ENCODE measurements around the gene GALNT17.

Gene GALNT17

DNA sequence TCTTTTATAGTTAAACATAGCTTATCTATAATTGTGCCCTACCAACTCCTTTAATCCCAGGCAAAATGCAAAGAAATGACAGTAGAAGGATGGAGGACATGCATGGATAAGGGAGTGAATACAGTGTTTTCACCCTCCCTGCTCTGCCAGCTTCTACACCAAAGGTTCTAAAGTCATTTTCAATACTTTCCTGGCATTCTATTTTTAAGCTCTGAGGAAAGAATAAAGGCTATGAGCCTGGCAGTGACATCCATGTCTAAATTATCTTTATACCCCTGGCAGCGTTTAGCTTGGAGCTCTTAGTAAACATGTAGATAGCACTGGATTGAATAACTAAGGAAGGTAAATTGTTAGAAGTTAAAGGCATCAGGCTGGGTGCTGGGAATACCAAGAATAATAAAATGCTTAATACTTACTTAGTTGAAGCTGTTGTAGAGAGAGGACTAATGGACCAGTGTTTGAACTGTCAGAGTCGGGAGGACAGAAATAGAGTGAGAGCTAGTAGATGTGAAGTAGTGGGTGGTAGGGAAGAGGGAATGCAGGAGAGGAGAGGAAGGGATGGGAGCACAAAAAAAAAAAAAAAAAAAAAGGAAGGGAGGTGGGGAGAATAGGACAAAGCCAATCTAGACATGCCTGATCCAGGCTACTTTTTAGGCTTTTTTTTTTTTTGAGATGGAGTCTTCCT, 518.9 kb downstream of the GALNT17 start:
- TF ChIP-seq EZH2 (optimal IDR thresholded peaks at IDR 0.05; ENCODE audit: low read depth, low read length) = no peak
- TF ChIP-seq CTCF (IDR thresholded peaks at IDR 0.05; ENCODE audit: low read length) = no peak
- no peak for TF ChIP-seq EZH2phosphoT487 (IDR thresholded peaks at IDR 0.05; ENCODE audit: low read length)
- Histone ChIP-seq H3K9ac (ENCODE audit: low read length) (no peak overlapping the region), H3K4me3 (ENCODE audit: low read length) (no peak overlapping the region), H3K79me2 (ENCODE audit: low read length) (no peaks in the 10 kb centered on the region), H3K36me3 (replicated peaks; ENCODE audit: insufficient read depth, low read length) (no peaks in the 10 kb centered on the region), H3F3A (ENCODE audit: insufficient read depth, low read length) (no peaks in the 10 kb centered on the region), H3K4me1 (ENCODE audit: low read length) (no peaks in the 10 kb centered on the region), H4K20me1 (ENCODE audit: insufficient read depth, low read length) (no peaks in the 10 kb centered on the region), H3K9me3 (replicated peaks; ENCODE audit: insufficient read depth, low read length) (no peaks in the 10 kb centered on the region), H3K27ac (ENCODE audit: low read length) (no peak overlapping the region), H3K4me2 (ENCODE audit: low read depth, low read length) (no peak overlapping the region), H3K27me3 (replicated peaks; ENCODE audit: insufficient read depth, low read length) (no peaks in the 10 kb centered on the region), H2AFZ (ENCODE audit: low read length) (no peak overlapping the region), H3K9me2 (replicated peaks; ENCODE audit: insufficient read depth, low read length) (no peaks in the 10 kb centered on the region)
- no peak for DNase-seq

DNA sequence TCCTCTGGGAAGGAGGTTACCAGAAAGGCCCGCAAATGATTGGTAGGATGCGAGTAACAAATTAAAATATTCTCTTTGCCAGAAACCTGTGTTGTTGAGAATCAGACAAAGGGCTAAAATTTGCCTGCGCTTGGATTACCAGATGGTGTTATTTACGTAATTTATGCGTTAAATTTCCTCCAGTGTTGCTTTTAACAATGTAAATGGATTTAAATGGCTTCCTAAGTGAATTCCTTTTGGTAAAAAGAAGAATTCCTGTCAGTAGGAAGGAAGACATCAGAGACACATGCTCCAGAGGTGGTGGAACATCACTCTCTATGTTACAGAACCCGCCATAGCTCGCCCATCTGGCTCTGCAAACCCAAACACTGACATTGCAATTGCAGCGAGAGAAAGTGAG, 520.6 kb downstream of the GALNT17 start:
- Histone ChIP-seq H3K4me1 (ENCODE audit: low read length) (no peaks in the 10 kb centered on the region), H3K9ac (ENCODE audit: low read length) (no peak overlapping the region), H3K79me2 (ENCODE audit: low read length) (no peaks in the 10 kb centered on the region), H2AFZ (ENCODE audit: low read length) (no peak overlapping the region), H3K9me3 (replicated peaks; ENCODE audit: insufficient read depth, low read length) (no peaks in the 10 kb centered on the region), H3K27me3 (replicated peaks; ENCODE audit: insufficient read depth, low read length) (no peaks in the 10 kb centered on the region), H3K27ac (ENCODE audit: low read length) (no peak overlapping the region), H3F3A (ENCODE audit: insufficient read depth, low read length) (no peaks in the 10 kb centered on the region), H3K36me3 (replicated peaks; ENCODE audit: insufficient read depth, low read length) (no peaks in the 10 kb centered on the region), H3K4me3 (ENCODE audit: low read length) (no peak overlapping the region), H3K4me2 (ENCODE audit: low read depth, low read length) (no peak overlapping the region), H4K20me1 (ENCODE audit: insufficient read depth, low read length) (no peaks in the 10 kb centered on the region), H3K9me2 (replicated peaks; ENCODE audit: insufficient read depth, low read length) (no peaks in the 10 kb centered on the region)
- DNase-seq = no peak
- no peak for TF ChIP-seq EZH2phosphoT487 (IDR thresholded peaks at IDR 0.05; ENCODE audit: low read length)
- no peak for TF ChIP-seq CTCF (IDR thresholded peaks at IDR 0.05; ENCODE audit: low read length)
- TF ChIP-seq EZH2 (optimal IDR thresholded peaks at IDR 0.05; ENCODE audit: low read depth, low read length) = no peak

- Histone ChIP-seq H3K4me3 (ENCODE audit: low read length) (no peak overlapping the region), H4K20me1 (ENCODE audit: insufficient read depth, low read length) (no peaks in the 10 kb centered on the region), H3K4me2 (ENCODE audit: low read depth, low read length) (no peak overlapping the region), H3K36me3 (replicated peaks; ENCODE audit: insufficient read depth, low read length) (no peaks in the 10 kb centered on the region), H3K79me2 (ENCODE audit: low read length) (no peaks in the 10 kb centered on the region), H3K4me1 (ENCODE audit: low read length) (no peaks in the 10 kb centered on the region), H3K27me3 (replicated peaks; ENCODE audit: insufficient read depth, low read length) (no peaks in the 10 kb centered on the region), H2AFZ (ENCODE audit: low read length) (no peak overlapping the region), H3F3A (ENCODE audit: insufficient read depth, low read length) (no peaks in the 10 kb centered on the region), H3K27ac (ENCODE audit: low read length) (no peak overlapping the region), H3K9me3 (replicated peaks; ENCODE audit: insufficient read depth, low read length) (no peaks in the 10 kb centered on the region), H3K9me2 (replicated peaks; ENCODE audit: insufficient read depth, low read length) (no peaks in the 10 kb centered on the region), H3K9ac (ENCODE audit: low read length) (no peak overlapping the region)
- DNase-seq = no peak
- TF ChIP-seq EZH2phosphoT487 (IDR thresholded peaks at IDR 0.05; ENCODE audit: low read length) (no peak), CTCF (IDR thresholded peaks at IDR 0.05; ENCODE audit: low read length) (no peak), EZH2 (optimal IDR thresholded peaks at IDR 0.05; ENCODE audit: low read depth, low read length) (no peak)
Measured at GRCh38 chr7:71657386-71657785, 525.4 kb downstream of the GALNT17 start.
